Measurements from ENCODE around the gene LBR. TPM values are rescaled to one million over a fixed set of nuclear protein-coding genes. Genes with fewer than 3 reads are reported as not detected.

The LBR gene
- total RNA-seq, 1 experiment from 2014 or later = 106 TPM

DNA sequence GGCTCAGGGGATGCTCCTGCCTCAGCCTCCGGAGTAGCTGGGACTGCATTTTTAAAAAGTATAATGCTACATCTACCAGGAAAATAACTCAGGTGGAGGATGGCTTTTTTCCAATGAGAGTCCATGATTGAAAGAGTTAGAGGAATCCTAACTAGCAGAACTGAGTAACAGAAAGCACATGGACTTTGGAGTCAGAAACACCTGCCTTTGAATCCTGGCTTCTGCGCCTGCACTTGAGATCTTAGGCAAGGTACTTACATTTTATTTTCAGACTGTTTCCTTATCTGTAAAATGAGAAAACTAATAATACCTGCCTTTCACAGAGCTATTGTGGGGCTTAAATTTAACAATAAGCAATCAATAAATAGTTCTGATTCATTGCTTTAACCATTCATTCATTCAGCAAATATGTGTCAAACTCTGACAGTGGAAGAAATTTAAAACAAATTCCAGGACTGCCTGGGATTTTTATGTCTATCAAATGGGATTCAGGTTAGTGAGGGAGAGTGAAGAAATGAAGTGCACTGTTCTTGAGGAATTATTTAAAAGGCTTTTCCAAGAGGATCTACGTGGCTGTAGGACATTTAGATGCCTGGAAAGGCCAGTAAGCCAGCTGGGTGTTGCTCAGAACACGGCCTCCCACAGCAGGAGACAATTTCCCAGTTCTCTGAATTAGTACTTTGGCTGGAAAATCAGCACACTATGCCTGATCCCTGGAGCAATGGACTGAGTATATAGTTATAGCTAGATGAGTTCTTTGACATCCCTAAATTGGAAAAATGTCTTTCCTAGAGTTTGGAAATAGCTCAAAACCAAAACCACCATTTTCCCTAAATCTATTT lies 12.8 kb upstream of the LBR start:
- Mint-ChIP-seq H3K9me3 (ENCODE audit: unreplicated experiment) (no peaks in the 10 kb centered on the region), H3K4me1 (ENCODE audit: insufficient read depth, unreplicated experiment) (peaks cover 9% of the 10 kb centered on the region), H3K36me3 (ENCODE audit: insufficient read depth, unreplicated experiment) (peaks cover 4% of the 10 kb centered on the region), H3K4me3 (ENCODE audit: unreplicated experiment) (no peak overlapping the region), H3K27ac (ENCODE audit: low read depth, unreplicated experiment) (no peak overlapping the region), H3K27me3 (ENCODE audit: insufficient read depth, unreplicated experiment) (no peaks in the 10 kb centered on the region)
- no peak for DNase-seq (ENCODE audit: unreplicated experiment)
- ChIA-PET CTCF (interaction anchor here (0.6 to 1.9 kb wide), 12 partner anchors 8 to 1961 kb away, joined by 3 to 6 read pairs (median 4); no protein-coding TSS in a partner anchor), POLR2A (interaction anchor here (0.6 to 20.7 kb wide), 9 partner anchors 8 to 267 kb away, joined by 3 to 611 read pairs (median 4); partner anchors contain the start of gene LBR)
- no peak for TF ChIP-seq CTCF (IDR thresholded peaks at IDR 0.05; ENCODE audit: unreplicated experiment)
- intact Hi-C loops (cut with micrococcal nuclease) = no loop called here
- BruUV-seq (replicated peaks) = no TSS peak

DNA sequence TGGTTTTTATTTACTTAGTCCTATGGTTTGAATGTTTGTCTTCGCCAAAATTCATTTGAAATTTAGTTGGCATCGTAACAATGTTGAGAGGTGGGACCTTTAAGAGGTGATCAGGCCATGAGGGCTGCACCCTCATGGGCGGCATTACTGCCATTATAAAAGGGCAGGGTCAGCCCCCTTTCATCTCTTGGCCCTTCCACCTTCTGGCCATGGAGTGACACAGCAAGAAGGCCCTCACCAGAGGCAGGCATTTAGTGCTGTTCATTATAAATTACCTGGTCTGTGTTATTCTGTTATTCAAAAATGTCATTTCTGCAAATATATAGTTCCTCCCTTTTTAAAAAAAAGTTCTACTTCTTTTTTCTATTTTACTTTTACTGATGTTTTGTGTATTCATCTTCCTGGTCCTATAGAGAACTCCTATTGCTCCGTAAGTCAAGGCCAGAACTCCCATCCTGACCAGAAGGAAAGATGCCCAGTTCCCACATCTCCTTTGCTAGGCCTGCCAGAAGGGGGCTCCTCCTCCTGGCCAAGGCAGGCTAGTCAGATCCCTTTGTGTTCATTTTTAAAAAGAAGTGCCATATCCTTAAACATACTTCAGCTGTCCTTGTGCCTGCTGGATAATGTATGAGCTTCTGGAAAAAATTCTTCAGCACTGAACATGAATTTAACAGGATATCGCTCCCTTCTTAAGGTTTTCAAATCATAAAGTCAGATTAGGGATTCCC lies 10.0 kb upstream of the LBR start:
- Mint-ChIP-seq H3K36me3 (ENCODE audit: insufficient read depth, unreplicated experiment) (no peaks in the 10 kb centered on the region), H3K9me3 (ENCODE audit: unreplicated experiment) (no peaks in the 10 kb centered on the region), H3K4me1 (ENCODE audit: insufficient read depth, unreplicated experiment) (no peaks in the 10 kb centered on the region), H3K4me3 (ENCODE audit: unreplicated experiment) (no peak overlapping the region), H3K27me3 (ENCODE audit: insufficient read depth, unreplicated experiment) (no peaks in the 10 kb centered on the region), H3K27ac (ENCODE audit: low read depth, unreplicated experiment) (no peak overlapping the region)
- peak; percentile 34 for TF ChIP-seq CTCF (IDR thresholded peaks at IDR 0.05; ENCODE audit: unreplicated experiment)
- BruUV-seq (replicated peaks) = no TSS peak
- ChIA-PET POLR2A (interaction anchor here (1.2 to 20.7 kb wide), 2 partner anchors 9 to 11 kb away, joined by 3 to 611 read pairs; partner anchors contain the start of gene LBR), CTCF (interaction anchor here (0.6 to 1.6 kb wide), 3 partner anchors 9 to 382 kb away, joined by 3 to 5 read pairs (median 4); partner anchors contain the start of gene LBR)
- intact Hi-C loops (cut with micrococcal nuclease) = no loop called here
- peak; percentile 73 for DNase-seq (ENCODE audit: unreplicated experiment)

DNA sequence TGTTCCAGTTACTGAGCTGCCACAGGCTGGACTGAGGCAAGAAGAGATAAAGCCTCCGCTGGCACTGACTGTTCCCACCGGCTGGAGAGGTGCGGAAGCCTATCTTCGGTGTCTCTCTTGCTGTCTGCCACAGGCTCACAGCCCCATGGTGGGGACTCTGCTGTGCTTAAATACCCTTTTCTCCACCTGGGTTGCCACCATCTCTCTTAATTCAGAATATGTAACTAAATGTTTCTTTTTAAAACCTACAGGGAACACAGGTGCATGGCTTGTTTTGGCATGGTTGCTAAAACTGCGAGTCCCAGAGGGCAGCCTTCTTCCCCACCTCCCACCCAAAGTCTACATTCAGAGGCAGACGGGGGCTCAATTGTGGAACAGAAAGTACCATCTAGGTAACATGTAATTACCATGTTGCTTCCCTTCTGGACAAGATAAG lies 8.1 kb upstream of the LBR start:
- no peak overlapping the region for H3K27ac Mint-ChIP-seq (ENCODE audit: low read depth, unreplicated experiment)
- intact Hi-C loops (cut with micrococcal nuclease) = no loop called here

More for the DNA sequence above, 8.1 kb upstream of the LBR start:
- H3K27me3 Mint-ChIP-seq (ENCODE audit: insufficient read depth, unreplicated experiment) = no peaks in the 10 kb centered on the region
- H3K9me3 Mint-ChIP-seq (ENCODE audit: unreplicated experiment) = no peaks in the 10 kb centered on the region
- DNase-seq (ENCODE audit: unreplicated experiment) = no peak
- CTCF ChIA-PET = no interaction called here
- no peak for TF ChIP-seq CTCF (IDR thresholded peaks at IDR 0.05; ENCODE audit: unreplicated experiment)
- no peak overlapping the region for H3K4me3 Mint-ChIP-seq (ENCODE audit: unreplicated experiment)
- no peaks in the 10 kb centered on the region for H3K36me3 Mint-ChIP-seq (ENCODE audit: insufficient read depth, unreplicated experiment)
- H3K4me1 Mint-ChIP-seq (ENCODE audit: insufficient read depth, unreplicated experiment) = no peaks in the 10 kb centered on the region
- no TSS peak for BruUV-seq (replicated peaks)
- POLR2A ChIA-PET = no interaction called here

Measured in MCF 10A (cell line).